Fibroblast of skin of right quadriceps (primary cell): Measurements from ENCODE around the gene FOXE3.
"Not testable (repeated sequence)": the region's sequence is repeated elsewhere in the genome, so short reads cannot be mapped to it uniquely, and the experiment has no call there.

Experiments used
- DNase-seq: peaks from one replicate; pipeline ENCODE4 v3.0.0-alpha.2; 2013

Gene FOXE3

DNA sequence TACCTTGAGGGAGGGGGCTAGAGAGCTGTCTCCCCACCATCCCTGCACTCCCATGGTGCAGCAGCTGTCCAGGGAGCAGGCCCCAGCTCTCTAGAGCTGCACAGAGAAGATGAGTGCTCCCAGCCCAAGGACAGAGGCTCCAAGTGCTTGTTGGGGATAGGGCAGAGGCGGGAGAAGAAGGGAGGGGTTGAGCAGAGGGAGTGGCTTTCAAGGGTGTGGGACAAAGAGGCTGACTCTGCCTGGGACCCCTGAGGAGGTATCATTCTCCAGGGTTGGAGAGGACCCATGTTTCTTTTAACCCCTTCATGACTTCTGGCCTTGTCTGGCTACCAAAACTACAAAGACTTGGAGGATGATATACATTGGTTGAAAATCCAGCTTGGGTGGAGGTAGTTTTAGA, 36.3 kb downstream of the FOXE3 start:
- no peak for DNase-seq

DNA sequence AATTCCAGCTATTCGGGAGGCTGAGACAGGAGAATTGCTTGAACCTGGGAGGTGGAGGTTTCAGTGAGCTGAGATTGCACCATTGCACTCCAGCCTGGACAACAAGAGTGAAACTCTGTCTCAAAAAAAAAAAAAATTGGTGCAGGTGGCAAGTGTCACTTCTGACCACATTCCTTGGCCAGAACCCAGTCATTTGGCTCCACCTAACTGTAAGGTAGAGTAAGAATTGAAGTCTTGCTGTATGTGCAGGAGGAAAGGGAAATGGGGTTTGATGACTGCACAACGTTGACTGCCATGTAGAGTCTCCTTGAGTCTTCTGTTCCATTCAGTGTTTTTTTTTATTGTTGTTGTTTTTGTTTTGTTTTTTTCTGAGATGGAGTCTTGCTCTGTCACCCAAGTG, 37.8 kb downstream of the FOXE3 start:
- not testable (repeated sequence) for DNase-seq

DNA sequence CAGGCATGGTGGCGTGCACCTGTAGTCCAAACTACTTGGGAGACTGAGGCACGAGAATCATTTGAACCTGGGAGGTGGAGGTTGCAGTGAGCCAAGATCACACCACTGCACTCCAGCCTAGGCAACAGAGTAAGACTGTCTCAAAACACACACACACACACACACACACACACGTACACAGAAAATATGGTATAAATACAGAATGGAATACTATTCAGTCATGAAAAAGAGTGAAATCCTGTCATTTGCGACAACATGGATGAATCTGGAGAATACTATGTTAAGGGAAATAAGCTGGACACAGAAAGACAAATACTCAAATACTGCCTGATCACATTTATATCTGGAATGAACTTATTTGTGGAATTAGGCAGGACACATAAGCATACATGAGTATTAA, 40.2 kb downstream of the FOXE3 start:
- DNase-seq, result no peak

DNA sequence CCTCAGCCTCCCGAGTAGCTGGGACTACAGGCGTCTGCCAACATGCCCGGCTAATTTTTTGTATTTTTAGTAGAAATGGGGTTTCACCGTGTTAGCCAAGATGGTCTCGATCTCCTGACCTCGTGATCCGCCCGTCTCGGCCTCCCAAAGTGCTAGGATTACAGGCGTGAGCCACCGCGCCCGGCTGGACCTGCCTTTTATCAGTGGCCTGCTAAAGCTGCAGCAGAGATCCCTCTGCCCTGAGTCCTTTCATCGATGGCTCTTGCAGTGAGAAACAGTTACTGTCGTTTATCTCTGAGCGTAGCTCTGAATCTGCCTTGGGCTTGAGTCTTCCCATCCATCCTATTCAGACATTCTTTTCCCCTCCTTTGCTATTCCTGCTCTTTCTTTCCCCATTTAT, 41.5 kb downstream of the FOXE3 start:
- DNase-seq, result not testable (repeated sequence)

DNA sequence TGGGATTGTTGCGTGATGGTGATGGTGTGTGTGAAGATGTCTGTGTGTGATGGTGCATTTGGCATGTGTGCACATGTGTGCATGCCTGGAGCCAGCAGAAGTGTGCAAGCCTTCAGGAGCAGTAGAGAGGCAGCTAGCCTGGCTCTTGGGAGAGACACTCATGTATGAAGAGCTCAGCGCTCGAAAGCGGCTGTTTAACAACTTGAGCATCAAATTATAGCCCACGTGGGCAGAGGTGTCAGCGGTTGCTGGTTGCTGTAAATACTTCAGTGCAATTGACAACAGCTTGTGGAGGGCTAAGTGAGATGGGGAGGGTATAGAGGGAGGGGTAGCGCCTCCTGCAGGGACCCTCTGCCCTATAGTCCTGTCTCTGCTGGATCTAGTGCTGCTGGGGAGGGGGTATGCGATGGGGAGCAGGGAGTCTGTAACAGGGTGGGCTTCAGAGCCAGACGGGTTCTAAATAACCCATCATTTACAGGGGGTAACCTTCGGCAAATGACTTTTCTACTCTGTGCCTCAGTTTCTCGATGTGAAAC, 43.2 kb downstream of the FOXE3 start:
- DNase-seq, result no peak

DNA sequence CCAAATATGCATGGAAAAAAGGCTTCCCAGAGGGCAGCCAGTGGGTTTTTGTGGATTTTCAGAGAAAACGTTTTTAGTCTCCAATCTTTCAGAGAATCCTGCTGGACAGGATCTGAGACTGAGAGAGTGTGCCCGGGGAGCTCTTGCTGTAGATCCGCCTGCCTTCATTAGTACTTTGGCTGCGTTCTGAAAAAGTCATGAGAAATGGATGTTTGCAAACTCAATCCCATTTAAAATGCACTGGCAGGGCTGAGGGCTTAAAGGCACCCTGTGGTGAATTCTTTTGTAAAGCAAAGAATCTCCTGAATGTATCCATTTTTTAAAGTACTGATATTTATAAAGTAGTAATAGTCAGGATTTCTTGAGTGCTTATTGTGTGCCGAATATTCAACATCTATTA, 44.0 kb downstream of the FOXE3 start:
- no peak for DNase-seq

DNA sequence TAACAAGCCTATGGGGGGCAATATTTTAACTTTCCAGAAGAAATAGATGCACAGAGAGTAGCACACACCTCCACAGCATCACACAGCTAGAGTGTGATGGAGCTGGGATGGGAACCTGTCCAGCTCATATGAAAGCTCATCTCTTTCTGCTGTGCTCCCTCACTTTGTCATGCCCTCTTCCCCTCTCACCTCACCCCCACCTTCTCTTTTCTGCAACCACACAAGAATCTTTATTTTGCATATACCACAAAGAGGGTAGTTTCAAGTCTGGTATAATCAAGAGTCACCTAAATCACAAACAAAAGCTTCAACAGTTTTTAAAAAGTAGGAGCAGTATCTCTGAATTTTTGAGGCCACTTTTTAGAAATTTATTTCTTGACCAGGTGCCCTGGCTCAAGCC, 44.4 kb downstream of the FOXE3 start:
- no peak for DNase-seq

DNA sequence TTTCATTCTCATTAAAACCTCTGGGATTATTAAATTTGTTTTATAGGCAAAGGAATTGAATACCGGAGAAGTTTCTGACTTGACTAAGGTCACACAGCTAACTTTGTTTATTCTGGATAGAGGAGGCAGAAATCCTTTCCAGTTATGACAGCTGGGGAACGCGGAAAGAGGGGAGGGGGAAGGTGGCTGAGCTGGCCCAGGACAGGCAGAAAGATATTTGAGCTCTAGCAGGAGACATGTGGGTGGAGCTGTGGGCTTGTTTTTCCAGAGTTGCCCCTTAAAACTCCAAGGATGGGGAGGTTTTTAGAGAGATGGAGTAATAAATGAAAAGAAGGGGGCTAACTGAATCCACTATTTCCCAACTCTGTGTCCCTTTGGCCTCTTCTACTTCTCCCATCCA, 49.5 kb downstream of the FOXE3 start:
- DNase-seq, result no peak
